B cell (primary cell): ENCODE measurements around the gene SLC16A7. TPM values are rescaled to one million over a fixed set of nuclear protein-coding genes. Genes with fewer than 3 reads are reported as not detected.

Experiments used
- ATAC-seq: fragments of 200-7000 bp; cut with Tn5 transposase; one replicate; pipeline ENCODE4 v1.10.0; 2021; ENCODE audit warnings: low read depth, mild to moderate bottlenecking, moderate number of reproducible peaks, moderate library complexity
- CTCF ChIA-PET: fragments of 350-600 bp; sonication (Branson Sonifier 250); formaldehyde crosslinking; loops from one replicate; lab custom pipeline; 2021; ENCODE audit warnings: antibody characterized with exemption, inconsistent platforms; lab: Charles Lee
- POLR2A ChIA-PET: fragments of 350-600 bp; sonication (Branson Sonifier 250); formaldehyde crosslinking; loops from one replicate; lab custom pipeline; 2021; ENCODE audit warnings: antibody characterized with exemption; lab: Charles Lee
- DNase-seq: peaks from one replicate; pipeline ENCODE4 v3.0.0; 2013
- H2AFZ ChIP-seq: 2 replicates; pipeline ENCODE4 v1.6.1; 2012; ENCODE audit warnings: mild to moderate bottlenecking, low read depth, low read length; ENCODE audit not compliant: insufficient read depth, poor library complexity, severe bottlenecking
- H3K27ac ChIP-seq, 2 donors: 1 replicate in 1 of 2; 2 replicates in 1 of 2; pipeline ENCODE4 v1.5.1; 2012 to 2013; ENCODE audit warnings: low read length in 2 of 2, mild to moderate bottlenecking in 2 of 2, moderate library complexity in 1 of 2
- H3K27me3 ChIP-seq, 4 experiments: fragments of 200-600 bp in 1 of 4; sonication (generic) in 1 of 4; replicated peaks in 1 of 4; 1 replicate in 2 of 4; 2 replicates in 2 of 4; pipeline versions ENCODE4 v1.6.1 to v1.7.0; 2013 to 2016; ENCODE audit warnings: low read length in 3 of 4, mild to moderate bottlenecking in 2 of 4, mixed read lengths in 1 of 4, moderate library complexity in 1 of 4; ENCODE audit not compliant: insufficient read depth in 4 of 4, control insufficient read depth in 3 of 4; ENCODE audit errors: control extremely low read depth in 1 of 4
- H3K36me3 ChIP-seq, 2 experiments: replicated peaks in 1 of 2; 1 replicate in 1 of 2; 2 replicates in 1 of 2; pipeline versions ENCODE4 v1.6.1 to v1.7.1; 2013; ENCODE audit warnings: low read length in 1 of 2; ENCODE audit not compliant: insufficient read depth in 2 of 2, control insufficient read depth in 1 of 2; ENCODE audit errors: control extremely low read depth in 1 of 2, extremely low read depth in 1 of 2
- H3K4me1 ChIP-seq, 2 donors: fragments of 200-600 bp in 1 of 2; sonication (generic) in 1 of 2; 1 replicate in 1 of 2; 2 replicates in 1 of 2; pipeline versions ENCODE4 v1.5.1 to v1.6.1; 2013 to 2017; ENCODE audit warnings: low read length in 2 of 2; ENCODE audit not compliant: control insufficient read depth in 2 of 2, insufficient read depth in 2 of 2
- H3K4me2 ChIP-seq: replicated peaks from 2 replicates; pipeline ENCODE3; 2012; ENCODE audit warnings: mild to moderate bottlenecking, low read depth, low read length; ENCODE audit not compliant: poor library complexity, severe bottlenecking
- H3K4me3 ChIP-seq, 5 experiments: fragments of 200-600 bp in 1 of 5; sonication (generic) in 1 of 5; 1 replicate in 3 of 5; 2 replicates in 2 of 5; pipeline versions ENCODE4 v1.5.1 to v1.7.0; 2011 to 2016; ENCODE audit warnings: low read length in 4 of 5, mild to moderate bottlenecking in 4 of 5, low read depth in 2 of 5, control low read depth in 1 of 5, moderate library complexity in 1 of 5; ENCODE audit not compliant: insufficient read depth in 1 of 5; ENCODE audit errors: control extremely low read depth in 1 of 5, extremely low read depth in 1 of 5
- H3K79me2 ChIP-seq: fragments of 200-600 bp; sonication (generic); one replicate; pipeline ENCODE4 v1.6.0; 2016; ENCODE audit warnings: low read length; ENCODE audit not compliant: control insufficient read depth, insufficient read depth
- H3K9ac ChIP-seq: fragments of 200-600 bp; sonication (generic); 2 replicates; pipeline ENCODE4 v1.6.1; 2017; ENCODE audit warnings: mild to moderate bottlenecking, low read length, moderate library complexity
- H3K9me3 ChIP-seq, 3 donors: one replicate each; pipeline versions ENCODE4 v1.6.1 to v1.7.1; 2013; ENCODE audit warnings: low read length in 2 of 3; ENCODE audit not compliant: control insufficient read depth in 2 of 3, insufficient read depth in 1 of 3; ENCODE audit errors: control extremely low read depth in 1 of 3
- H4K20me1 ChIP-seq: 2 replicates; pipeline ENCODE4 v1.6.0; 2012; ENCODE audit warnings: mild to moderate bottlenecking, low read length; ENCODE audit not compliant: insufficient read depth, control insufficient read depth, poor library complexity, severe bottlenecking
- H3K27ac Mint-ChIP-seq: one replicate; pipeline ENCODE4 v1.8.0; 2021; ENCODE audit warnings: mixed read lengths
- H3K27me3 Mint-ChIP-seq: one replicate; pipeline ENCODE4 v1.8.0; 2021; ENCODE audit warnings: mixed read lengths
- H3K4me1 Mint-ChIP-seq: one replicate; pipeline ENCODE4 v1.8.0; 2021; ENCODE audit warnings: mixed read lengths
- H3K4me3 Mint-ChIP-seq: one replicate; pipeline ENCODE4 v1.8.0; 2021; ENCODE audit warnings: mixed read lengths
- H3K9me3 Mint-ChIP-seq: one replicate; pipeline ENCODE4 v1.8.0; 2022; ENCODE audit warnings: mixed read lengths; ENCODE audit not compliant: insufficient read depth
- EZH2 ChIP-seq: IDR thresholded peaks from 2 replicates; pipeline ENCODE4 v1.6.1; 2012; ENCODE audit warnings: borderline replicate concordance, low read depth, mild to moderate bottlenecking, moderate library complexity, low read length; ENCODE audit not compliant: insufficient read depth, poor library complexity, severe bottlenecking
- WGBS: methylation state at CpG from one replicate; pipeline ENCODE4 v1.1.5; 2013; ENCODE audit warnings: missing lambda C conversion rate; ENCODE audit not compliant: insufficient coverage; 5-methylcytosine and 5-hydroxymethylcytosine counted together
- intact Hi-C: fragments of 100-400 bp; cut with micrococcal nuclease; formaldehyde crosslinking; loops from one replicate; pipeline ENCODE4 v1.10.0; 2022
- polyA plus RNA-seq: library from polyadenylated mRNA; depleted of rRNA; stranded (reverse); fragments of >200 nt; gene quantifications from 2 replicates; pipeline ENCODE4 v1.2.3, GENCODE V29; 2012
- total RNA-seq, 2 donors: library from RNA; stranded (reverse); fragments of 120-200 nt in 1 of 2; gene quantifications; 1 replicate in 1 of 2; 2 replicates in 1 of 2; pipeline versions ENCODE4 v1.2.3 to v1.2.4, GENCODE V29; 2013 to 2022
- TF ChIP-seq, protein P1 (sequence below): fragments of 200-600 bp; IDR thresholded peaks from one replicate; pipeline ENCODE4 v1.8.0; 2022; ENCODE audit warnings: antibody characterized with exemption, mild to moderate bottlenecking

Gene SLC16A7
- total and polyA plus RNA-seq, 2 donors (not counting 1 experiment from before 2014, with no cell fraction given) = 11.6 to 32.7 TPM

- POLR2A ChIA-PET = no interaction called here
- DNase-seq (no peak), ATAC-seq (no peak)
These were observed 127.7 kb downstream of the SLC16A7 start for GRCh38 chr12:59723520-59723919.

DNA sequence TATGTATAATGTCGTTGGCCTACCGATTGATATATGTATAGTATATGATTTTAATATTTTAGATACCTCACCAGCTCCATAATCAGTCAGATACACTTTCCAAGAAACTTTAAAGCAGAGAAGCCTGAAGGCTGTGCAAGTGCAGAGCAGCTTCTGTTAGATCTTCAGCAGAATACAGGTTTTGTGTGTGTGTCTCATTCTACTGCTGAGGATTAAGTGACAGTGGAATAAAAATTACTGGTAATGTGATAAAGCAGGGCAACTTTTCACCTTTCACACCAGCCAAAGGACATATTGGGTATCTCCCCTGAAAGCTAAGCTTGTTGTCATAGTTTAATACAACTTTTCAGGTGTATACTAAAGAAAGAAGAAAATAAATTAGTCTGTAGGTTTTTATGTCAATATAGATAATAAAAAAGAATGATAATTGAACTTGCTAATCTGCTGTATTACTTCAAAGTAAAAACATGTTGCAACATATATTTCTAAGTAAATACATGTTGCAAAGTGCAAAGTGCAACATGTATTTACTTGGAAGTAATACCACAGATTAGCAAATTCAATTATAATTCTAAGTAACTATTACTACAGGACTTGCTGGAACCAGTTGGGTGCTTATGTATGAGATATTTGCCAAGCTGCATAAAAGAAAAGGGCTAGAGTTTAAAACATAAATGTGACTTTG lies 128.3 kb downstream of the SLC16A7 start:
- Histone ChIP-seq H3K4me3 (no peak overlapping the region), H3K4me2 (no peak overlapping the region), H3K4me1 (no peaks in the 10 kb centered on the region), H3K36me3 (no peaks in the 10 kb centered on the region), H3K9me3 (no peaks in the 10 kb centered on the region), H3K79me2 (peaks cover 8% of the 10 kb centered on the region), H4K20me1 (no peaks in the 10 kb centered on the region), H3K9ac (no peak overlapping the region), H2AFZ (no peak overlapping the region), H3K27me3 (no peaks in the 10 kb centered on the region), H3K27ac (no peak overlapping the region)
- ATAC-seq (no peak), DNase-seq (no peak)
- no CpG with 5 or more reads among the region's 2 CpGs for WGBS
- TF ChIP-seq, protein P1, sequence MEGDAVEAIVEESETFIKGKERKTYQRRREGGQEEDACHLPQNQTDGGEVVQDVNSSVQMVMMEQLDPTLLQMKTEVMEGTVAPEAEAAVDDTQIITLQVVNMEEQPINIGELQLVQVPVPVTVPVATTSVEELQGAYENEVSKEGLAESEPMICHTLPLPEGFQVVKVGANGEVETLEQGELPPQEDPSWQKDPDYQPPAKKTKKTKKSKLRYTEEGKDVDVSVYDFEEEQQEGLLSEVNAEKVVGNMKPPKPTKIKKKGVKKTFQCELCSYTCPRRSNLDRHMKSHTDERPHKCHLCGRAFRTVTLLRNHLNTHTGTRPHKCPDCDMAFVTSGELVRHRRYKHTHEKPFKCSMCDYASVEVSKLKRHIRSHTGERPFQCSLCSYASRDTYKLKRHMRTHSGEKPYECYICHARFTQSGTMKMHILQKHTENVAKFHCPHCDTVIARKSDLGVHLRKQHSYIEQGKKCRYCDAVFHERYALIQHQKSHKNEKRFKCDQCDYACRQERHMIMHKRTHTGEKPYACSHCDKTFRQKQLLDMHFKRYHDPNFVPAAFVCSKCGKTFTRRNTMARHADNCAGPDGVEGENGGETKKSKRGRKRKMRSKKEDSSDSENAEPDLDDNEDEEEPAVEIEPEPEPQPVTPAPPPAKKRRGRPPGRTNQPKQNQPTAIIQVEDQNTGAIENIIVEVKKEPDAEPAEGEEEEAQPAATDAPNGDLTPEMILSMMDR = no peak
- no peak for TF ChIP-seq EZH2
- intact Hi-C loops = no loop called here
- no peaks in the 10 kb centered on the region for H3K27me3 Mint-ChIP-seq
- ChIA-PET POLR2A (no interaction called here), CTCF (no interaction called here)
- no peaks in the 10 kb centered on the region for H3K4me1 Mint-ChIP-seq
- H3K9me3 Mint-ChIP-seq = no peaks in the 10 kb centered on the region
- H3K4me3 Mint-ChIP-seq = no peak overlapping the region
- H3K27ac Mint-ChIP-seq = no peak overlapping the region

More at GRCh38 chr12:59723520-59723919, 127.7 kb downstream of the SLC16A7 start:
- Mint-ChIP-seq H3K4me3 (no peak overlapping the region), H3K9me3 (no peaks in the 10 kb centered on the region), H3K4me1 (no peaks in the 10 kb centered on the region), H3K27me3 (no peaks in the 10 kb centered on the region), H3K27ac (no peak overlapping the region)
- H3K4me2 ChIP-seq = no peak overlapping the region
- intact Hi-C loops = no loop called here
- H2AFZ ChIP-seq = no peak overlapping the region
- TF ChIP-seq EZH2 = no peak
- H3K9me3 ChIP-seq = no peaks in the 10 kb centered on the region
- CTCF ChIA-PET = no interaction called here
- no peak overlapping the region for H3K9ac ChIP-seq
- WGBS = no CpG with 5 or more reads among the region's 2 CpGs
- no peaks in the 10 kb centered on the region for H4K20me1 ChIP-seq
- H3K4me3 ChIP-seq = no peak overlapping the region
- peaks cover 8% of the 10 kb centered on the region for H3K79me2 ChIP-seq
- H3K36me3 ChIP-seq = no peaks in the 10 kb centered on the region
- H3K27ac ChIP-seq = no peak overlapping the region
- no peaks in the 10 kb centered on the region for H3K4me1 ChIP-seq
- H3K27me3 ChIP-seq = no peaks in the 10 kb centered on the region
